IMR-90 (cell line): ENCODE measurements around the gene L3MBTL4.

ENCODE experiments used
- CEBPB ChIP-seq: IDR thresholded peaks from 2 replicates; pipeline ENCODE4 v1.6.1; 2012; ENCODE audit warnings: low read depth, low read length, improper control_type of control experiment
- MAFK ChIP-seq: IDR thresholded peaks from 2 replicates; pipeline ENCODE4 v1.6.1; 2012; ENCODE audit warnings: low read depth, low read length, improper control_type of control experiment
- MAZ ChIP-seq: IDR thresholded peaks from 2 replicates; pipeline ENCODE4 v1.6.1; 2012; ENCODE audit warnings: low read depth, mild to moderate bottlenecking, low read length, improper control_type of control experiment, moderate library complexity, borderline replicate concordance
- POLR2A ChIP-seq: IDR thresholded peaks from 2 replicates; pipeline ENCODE4 v1.6.1; 2012; ENCODE audit warnings: mild to moderate bottlenecking, low read depth, low read length
- RFX5 ChIP-seq: IDR thresholded peaks from 2 replicates; pipeline ENCODE4 v1.8.0; 2012; ENCODE audit warnings: low read depth, mild to moderate bottlenecking, low read length, moderate library complexity
- SMC3 ChIP-seq: fragments of 150-350 bp; IDR thresholded peaks from 2 replicates; pipeline ENCODE4 v1.6.1; 2016; ENCODE audit warnings: low read depth, mild to moderate bottlenecking, antibody characterized with exemption, low read length, moderate library complexity
- TF ChIP-seq, protein P1 (sequence below): conservative IDR thresholded peaks from 2 replicates; pipeline ENCODE4 v1.5.1; 2012; ENCODE audit warnings: mild to moderate bottlenecking, low read depth, low read length, improper control_type of control experiment
- TF ChIP-seq, protein P2 (sequence below): fragments of 150-350 bp; IDR thresholded peaks from 2 replicates; pipeline ENCODE4 v1.6.1; 2017; ENCODE audit warnings: mild to moderate bottlenecking, antibody characterized with exemption, low read length, low read depth

DNA sequence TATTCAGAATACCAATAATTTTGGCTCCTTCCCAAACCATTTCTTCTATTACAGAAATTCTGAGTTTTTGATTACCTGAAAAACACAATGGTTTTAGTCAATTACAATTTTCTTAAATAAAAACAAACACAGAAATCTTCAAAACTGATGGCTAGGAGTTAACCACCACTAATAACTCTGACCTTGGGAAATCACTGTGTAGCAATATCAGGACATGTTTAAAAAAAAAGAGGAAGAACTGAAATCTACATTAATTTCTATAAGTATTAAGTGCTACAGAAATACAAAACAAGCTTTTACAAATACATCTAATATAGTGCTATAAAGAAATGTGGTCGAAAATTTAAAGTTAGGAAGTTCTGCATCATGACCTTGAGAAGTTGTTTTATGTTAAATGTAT is 14.9 kb downstream of the L3MBTL4 start:
- TF ChIP-seq, protein P1, sequence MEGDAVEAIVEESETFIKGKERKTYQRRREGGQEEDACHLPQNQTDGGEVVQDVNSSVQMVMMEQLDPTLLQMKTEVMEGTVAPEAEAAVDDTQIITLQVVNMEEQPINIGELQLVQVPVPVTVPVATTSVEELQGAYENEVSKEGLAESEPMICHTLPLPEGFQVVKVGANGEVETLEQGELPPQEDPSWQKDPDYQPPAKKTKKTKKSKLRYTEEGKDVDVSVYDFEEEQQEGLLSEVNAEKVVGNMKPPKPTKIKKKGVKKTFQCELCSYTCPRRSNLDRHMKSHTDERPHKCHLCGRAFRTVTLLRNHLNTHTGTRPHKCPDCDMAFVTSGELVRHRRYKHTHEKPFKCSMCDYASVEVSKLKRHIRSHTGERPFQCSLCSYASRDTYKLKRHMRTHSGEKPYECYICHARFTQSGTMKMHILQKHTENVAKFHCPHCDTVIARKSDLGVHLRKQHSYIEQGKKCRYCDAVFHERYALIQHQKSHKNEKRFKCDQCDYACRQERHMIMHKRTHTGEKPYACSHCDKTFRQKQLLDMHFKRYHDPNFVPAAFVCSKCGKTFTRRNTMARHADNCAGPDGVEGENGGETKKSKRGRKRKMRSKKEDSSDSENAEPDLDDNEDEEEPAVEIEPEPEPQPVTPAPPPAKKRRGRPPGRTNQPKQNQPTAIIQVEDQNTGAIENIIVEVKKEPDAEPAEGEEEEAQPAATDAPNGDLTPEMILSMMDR, result no peak
- TF ChIP-seq MAZ, result no peak
- TF ChIP-seq MAFK, result no peak
- TF ChIP-seq RFX5, result no peak
- no peak for TF ChIP-seq CEBPB
- no peak for TF ChIP-seq SMC3
- no peak for TF ChIP-seq POLR2A
- TF ChIP-seq, protein P2, sequence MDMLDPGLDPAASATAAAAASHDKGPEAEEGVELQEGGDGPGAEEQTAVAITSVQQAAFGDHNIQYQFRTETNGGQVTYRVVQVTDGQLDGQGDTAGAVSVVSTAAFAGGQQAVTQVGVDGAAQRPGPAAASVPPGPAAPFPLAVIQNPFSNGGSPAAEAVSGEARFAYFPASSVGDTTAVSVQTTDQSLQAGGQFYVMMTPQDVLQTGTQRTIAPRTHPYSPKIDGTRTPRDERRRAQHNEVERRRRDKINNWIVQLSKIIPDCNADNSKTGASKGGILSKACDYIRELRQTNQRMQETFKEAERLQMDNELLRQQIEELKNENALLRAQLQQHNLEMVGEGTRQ, result no peak
